Lung (tissue), 12 donors: ENCODE measurements around the gene FAM131C. TPM values are rescaled to one million over a fixed set of nuclear protein-coding genes. Genes with fewer than 3 reads are reported as not detected.
A peak's percentile ranks its signal among the peaks of the same experiment; 100 is the strongest.

Experiments used
- ATAC-seq: fragments of 200-7000 bp; cut with Tn5 transposase; one replicate; pipeline ENCODE4 v1.9.1; 2020; ENCODE audit warnings: moderate number of reproducible peaks; ENCODE audit not compliant: insufficient read depth, low FRiP score
- DNase-seq, 3 donors: peaks; one replicate each; pipeline ENCODE4 v3.0.0-alpha.2; 2013 to 2017
- H3K27ac ChIP-seq, 2 donors: one replicate each; pipeline ENCODE4 v1.5.1; 2013; ENCODE audit warnings: mild to moderate bottlenecking in 2 of 2, moderate library complexity in 2 of 2, control low read depth in 1 of 2, inconsistent platforms in 1 of 2, low read depth in 1 of 2, low read length in 1 of 2
- H3K27me3 ChIP-seq, 3 donors: one replicate each; pipeline ENCODE4 v1.5.1; 2013; ENCODE audit warnings: low read length in 2 of 3; ENCODE audit not compliant: control insufficient read depth in 3 of 3, insufficient read depth in 3 of 3
- H3K36me3 ChIP-seq, 4 donors: one replicate each; pipeline ENCODE4 v1.5.1; 2013; ENCODE audit warnings: low read length in 4 of 4, mild to moderate bottlenecking in 1 of 4, moderate library complexity in 1 of 4; ENCODE audit not compliant: control insufficient read depth in 4 of 4, insufficient read depth in 4 of 4
- H3K4me1 ChIP-seq, 5 donors: one replicate each; pipeline ENCODE4 v1.5.1; 2013; ENCODE audit warnings: low read length in 5 of 5, mild to moderate bottlenecking in 2 of 5, moderate library complexity in 1 of 5; ENCODE audit not compliant: control insufficient read depth in 5 of 5, insufficient read depth in 5 of 5
- H3K4me3 ChIP-seq: one replicate; pipeline ENCODE4 v1.5.1; 2013; ENCODE audit warnings: mild to moderate bottlenecking, control low read depth, moderate library complexity
- H3K9ac ChIP-seq, 2 donors: one replicate each; pipeline ENCODE4 v1.5.1; 2013; ENCODE audit warnings: low read length in 2 of 2, control low read depth in 1 of 2; ENCODE audit not compliant: insufficient read depth in 1 of 2
- H3K9me3 ChIP-seq, 4 donors: one replicate each; pipeline ENCODE4 v1.5.1; 2013; ENCODE audit warnings: low read length in 3 of 4, mild to moderate bottlenecking in 1 of 4, moderate library complexity in 1 of 4; ENCODE audit not compliant: control insufficient read depth in 4 of 4, insufficient read depth in 3 of 4
- WGBS, 2 donors: extraction: QIAGEN DNeasy Blood & Tissue Kit; methylation state at CpG; one replicate each; pipeline ENCODE4 v1.1.7; 2013; 5-methylcytosine and 5-hydroxymethylcytosine counted together
- polyA plus RNA-seq, 2 donors: library from polyadenylated mRNA; stranded (reverse); fragments of 200-250 nt; gene quantifications; one replicate each; pipeline ENCODE4 v1.2.1, GENCODE V29; 2013
- total RNA-seq, 2 donors: library from RNA; depleted of rRNA in 1 of 2; stranded (reverse); fragments of >200 nt in 1 of 2; gene quantifications; one replicate each; pipeline ENCODE4 v1.2.1, GENCODE V29; 2014 to 2021
- TF ChIP-seq, protein P1 (sequence below): IDR thresholded peaks from 2 replicates; pipeline ENCODE4 v1.5.1; 2012; ENCODE audit warnings: mild to moderate bottlenecking; ENCODE audit errors: control extremely low read depth, extremely low read depth
- donor health status: control.
- donor health status: control.
- donor health status: Bipolar disorder and iron deficiency.
- donor health status: healthy.
- donor health status: DM: yes; HTN: yes; CAD: no.

The FAM131C gene
- total and polyA plus RNA-seq, 4 donors: not detected

DNA sequence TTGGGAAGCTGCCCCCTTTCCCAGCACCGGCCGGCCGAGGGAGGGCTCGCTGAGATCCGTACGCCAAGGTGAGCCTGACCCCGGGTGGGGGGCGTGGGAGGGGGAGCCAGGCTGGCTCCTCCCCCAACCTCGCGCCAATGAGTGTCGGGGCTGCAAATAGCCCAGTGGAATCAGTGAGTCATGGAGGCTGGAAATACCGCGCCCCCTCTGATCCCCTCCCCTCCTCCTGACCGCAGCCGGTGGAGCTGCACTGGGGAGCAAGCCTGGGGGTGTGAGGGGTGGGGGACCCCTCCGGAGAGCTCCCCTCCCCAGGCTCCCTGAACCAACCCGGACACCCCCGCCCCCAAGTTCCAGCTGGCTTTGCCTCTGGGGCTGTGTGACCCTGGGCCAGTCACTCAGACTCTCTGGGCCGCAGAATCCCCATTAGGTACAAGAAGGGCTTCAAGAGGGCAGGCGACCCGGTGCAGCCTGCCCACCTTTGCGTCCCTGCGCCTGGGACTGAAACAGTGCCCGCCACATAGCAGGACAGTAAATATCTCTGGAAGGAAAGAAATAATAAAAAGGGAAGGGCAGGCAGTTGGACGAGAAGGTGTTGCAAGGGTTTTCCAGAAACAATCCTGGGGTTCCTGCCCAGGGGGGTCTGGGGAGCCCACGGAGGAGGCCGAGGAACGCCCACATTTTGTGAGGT lies 60.1 kb downstream of the FAM131C start:
- Histone ChIP-seq H3K36me3 (no peaks in the 10 kb centered on the region), H3K4me3 (no peak overlapping the region), H3K9ac (no peak overlapping the region), H3K27ac (peak overlapping the region; percentile 23 to 97), H3K27me3 (no peaks in the 10 kb centered on the region), H3K4me1 (peaks cover 0 to 26% (median 6%) of the 10 kb centered on the region in 5 donors), H3K9me3 (no peaks in the 10 kb centered on the region)
- ATAC-seq: peak; percentile 27
- peak; percentile 60 to 74 (median 61) for DNase-seq
- 28 to 30% methylated on average over 28 of the region's 28 CpGs for WGBS, 2 donors
- TF ChIP-seq, protein P1, sequence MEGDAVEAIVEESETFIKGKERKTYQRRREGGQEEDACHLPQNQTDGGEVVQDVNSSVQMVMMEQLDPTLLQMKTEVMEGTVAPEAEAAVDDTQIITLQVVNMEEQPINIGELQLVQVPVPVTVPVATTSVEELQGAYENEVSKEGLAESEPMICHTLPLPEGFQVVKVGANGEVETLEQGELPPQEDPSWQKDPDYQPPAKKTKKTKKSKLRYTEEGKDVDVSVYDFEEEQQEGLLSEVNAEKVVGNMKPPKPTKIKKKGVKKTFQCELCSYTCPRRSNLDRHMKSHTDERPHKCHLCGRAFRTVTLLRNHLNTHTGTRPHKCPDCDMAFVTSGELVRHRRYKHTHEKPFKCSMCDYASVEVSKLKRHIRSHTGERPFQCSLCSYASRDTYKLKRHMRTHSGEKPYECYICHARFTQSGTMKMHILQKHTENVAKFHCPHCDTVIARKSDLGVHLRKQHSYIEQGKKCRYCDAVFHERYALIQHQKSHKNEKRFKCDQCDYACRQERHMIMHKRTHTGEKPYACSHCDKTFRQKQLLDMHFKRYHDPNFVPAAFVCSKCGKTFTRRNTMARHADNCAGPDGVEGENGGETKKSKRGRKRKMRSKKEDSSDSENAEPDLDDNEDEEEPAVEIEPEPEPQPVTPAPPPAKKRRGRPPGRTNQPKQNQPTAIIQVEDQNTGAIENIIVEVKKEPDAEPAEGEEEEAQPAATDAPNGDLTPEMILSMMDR: no peak

DNA sequence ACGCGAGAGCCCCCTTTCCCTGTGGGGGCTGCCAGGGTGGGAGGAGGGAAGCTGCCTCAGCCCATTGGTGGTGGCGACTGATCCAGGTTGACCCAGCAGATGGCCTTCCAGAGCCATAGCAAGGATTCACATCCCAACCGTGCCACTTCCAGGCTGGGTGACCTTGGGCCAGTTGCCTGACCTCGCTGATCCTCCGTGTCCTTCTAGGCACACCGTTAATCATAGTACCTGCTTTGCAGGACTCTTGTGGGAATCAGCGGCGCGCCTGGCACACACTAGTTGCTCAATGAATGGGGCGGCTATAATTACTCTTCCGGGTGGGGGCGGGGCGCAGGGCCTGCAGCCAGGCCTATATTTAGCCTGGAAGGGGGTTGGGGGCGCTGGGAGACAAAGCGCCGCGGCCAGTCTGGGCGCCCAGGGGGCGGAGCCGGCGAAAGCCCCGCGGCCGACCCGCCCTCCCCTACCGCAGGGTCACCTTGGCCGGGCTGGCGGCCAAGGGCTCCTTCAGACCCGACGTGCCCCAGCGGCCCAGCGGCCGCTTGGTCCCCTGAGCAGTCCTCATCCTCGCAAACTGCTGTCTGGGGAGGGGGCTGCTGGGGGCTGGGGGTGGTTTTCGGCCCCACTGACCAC lies 60.7 kb downstream of the FAM131C start:
- peak; percentile 73 to 84 (median 81) for DNase-seq
- Histone ChIP-seq H3K27ac (peak overlapping the region; percentile 18 to 97), H3K36me3 (no peaks in the 10 kb centered on the region), H3K4me3 (no peak overlapping the region), H3K4me1 (peaks cover 0 to 20% (median 2%) of the 10 kb centered on the region in 5 donors), H3K9me3 (no peaks in the 10 kb centered on the region), H3K9ac (no peak overlapping the region), H3K27me3 (no peaks in the 10 kb centered on the region)
- 4 to 6% methylated on average over 26 to 36 of the region's 36 CpGs for WGBS, 2 donors
- ATAC-seq: peak; percentile 14
- TF ChIP-seq, protein P1: no peak

GRCh38 chr1:16011936-16012589 lies 61.4 kb downstream of the FAM131C start:
- TF ChIP-seq, protein P1: no peak
- DNase-seq (no peak), ATAC-seq (no peak)
- peak overlapping the region; percentile 18 to 68 for H3K27ac ChIP-seq
- H3K9me3 ChIP-seq: no peaks in the 10 kb centered on the region
- WGBS, 2 donors: 91 to 97% methylated on average over 11 of the region's 11 CpGs
- peaks cover 0 to 17% (median 0%) of the 10 kb centered on the region in 5 donors for H3K4me1 ChIP-seq
- H3K36me3 ChIP-seq: no peaks in the 10 kb centered on the region
- no peaks in the 10 kb centered on the region for H3K27me3 ChIP-seq
- no peak overlapping the region for H3K9ac ChIP-seq
- no peak overlapping the region for H3K4me3 ChIP-seq
